PFSK-1 (cell line): ENCODE results near the gene EMC8.

Experiments
- POLR2AphosphoS5 ChIP-seq: IDR thresholded peaks from 2 replicates; pipeline ENCODE4 v1.6.1; 2012; ENCODE audit warnings: low read depth, mild to moderate bottlenecking, control low read depth, low read length, moderate library complexity
- TAF1 ChIP-seq: IDR thresholded peaks from 2 replicates; pipeline ENCODE4 v1.6.1; 2012; ENCODE audit warnings: low read length, control low read depth, borderline replicate concordance; ENCODE audit not compliant: insufficient read depth
- TF ChIP-seq, protein P1 (sequence below), 2 experiments: IDR thresholded peaks; 2 replicates each; pipeline versions ENCODE4 v1.6.1 to v1.8.0; 2011 to 2012; ENCODE audit warnings: low read depth in 2 of 2, low read length in 2 of 2, control low read depth in 1 of 2, inconsistent platforms in 1 of 2, mild to moderate bottlenecking in 1 of 2, moderate library complexity in 1 of 2; ENCODE audit not compliant: insufficient read depth in 1 of 2

DNA sequence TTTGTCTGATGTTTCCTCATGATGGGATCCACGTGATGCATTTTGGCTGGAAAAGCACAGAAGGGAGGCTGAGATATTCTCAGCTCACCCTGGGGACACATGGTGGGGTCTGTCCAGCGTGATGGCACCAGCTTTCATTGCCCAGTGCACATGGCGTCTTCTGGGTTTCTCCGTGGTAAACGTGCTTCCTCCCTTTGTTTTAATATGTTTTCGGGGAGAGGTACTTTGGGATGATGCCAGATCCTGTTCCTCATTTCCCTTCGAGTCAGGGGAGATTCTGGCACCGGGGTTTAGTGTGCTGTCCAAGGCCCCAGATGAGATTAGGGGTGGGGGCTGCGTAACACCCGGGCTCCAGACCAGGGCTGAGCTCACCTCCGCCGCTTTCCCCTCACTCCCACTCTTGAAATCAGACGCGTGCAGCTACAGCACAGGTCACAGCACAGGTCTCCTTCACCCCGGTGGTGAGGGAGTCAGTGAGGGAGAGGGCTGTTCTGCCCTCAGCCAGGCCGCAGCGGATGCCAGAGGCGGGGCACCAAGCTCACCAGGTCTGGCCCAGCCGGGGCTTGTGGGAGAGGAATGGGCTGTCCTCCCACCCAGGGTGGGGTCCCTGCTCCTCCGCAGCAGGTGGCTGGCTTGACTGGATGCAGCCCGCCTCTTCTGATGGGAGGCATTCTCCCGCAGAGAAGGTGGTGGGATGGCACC lies 34.0 kb upstream of the EMC8 start:
- TF ChIP-seq TAF1 (no peak), POLR2AphosphoS5 (no peak)
- TF ChIP-seq, protein P1, sequence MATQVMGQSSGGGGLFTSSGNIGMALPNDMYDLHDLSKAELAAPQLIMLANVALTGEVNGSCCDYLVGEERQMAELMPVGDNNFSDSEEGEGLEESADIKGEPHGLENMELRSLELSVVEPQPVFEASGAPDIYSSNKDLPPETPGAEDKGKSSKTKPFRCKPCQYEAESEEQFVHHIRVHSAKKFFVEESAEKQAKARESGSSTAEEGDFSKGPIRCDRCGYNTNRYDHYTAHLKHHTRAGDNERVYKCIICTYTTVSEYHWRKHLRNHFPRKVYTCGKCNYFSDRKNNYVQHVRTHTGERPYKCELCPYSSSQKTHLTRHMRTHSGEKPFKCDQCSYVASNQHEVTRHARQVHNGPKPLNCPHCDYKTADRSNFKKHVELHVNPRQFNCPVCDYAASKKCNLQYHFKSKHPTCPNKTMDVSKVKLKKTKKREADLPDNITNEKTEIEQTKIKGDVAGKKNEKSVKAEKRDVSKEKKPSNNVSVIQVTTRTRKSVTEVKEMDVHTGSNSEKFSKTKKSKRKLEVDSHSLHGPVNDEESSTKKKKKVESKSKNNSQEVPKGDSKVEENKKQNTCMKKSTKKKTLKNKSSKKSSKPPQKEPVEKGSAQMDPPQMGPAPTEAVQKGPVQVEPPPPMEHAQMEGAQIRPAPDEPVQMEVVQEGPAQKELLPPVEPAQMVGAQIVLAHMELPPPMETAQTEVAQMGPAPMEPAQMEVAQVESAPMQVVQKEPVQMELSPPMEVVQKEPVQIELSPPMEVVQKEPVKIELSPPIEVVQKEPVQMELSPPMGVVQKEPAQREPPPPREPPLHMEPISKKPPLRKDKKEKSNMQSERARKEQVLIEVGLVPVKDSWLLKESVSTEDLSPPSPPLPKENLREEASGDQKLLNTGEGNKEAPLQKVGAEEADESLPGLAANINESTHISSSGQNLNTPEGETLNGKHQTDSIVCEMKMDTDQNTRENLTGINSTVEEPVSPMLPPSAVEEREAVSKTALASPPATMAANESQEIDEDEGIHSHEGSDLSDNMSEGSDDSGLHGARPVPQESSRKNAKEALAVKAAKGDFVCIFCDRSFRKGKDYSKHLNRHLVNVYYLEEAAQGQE (IDR thresholded peaks at IDR 0.05; ENCODE audit: insufficient read depth in 1 of 2, low read depth in 2 of 2, low read length in 2 of 2), result no peak
